ENCODE measurements around the gene SPATA16.
"Not testable (repeated sequence)": the region's sequence is repeated elsewhere in the genome, so short reads cannot be mapped to it uniquely, and the experiment has no call there.

Gene SPATA16

DNA sequence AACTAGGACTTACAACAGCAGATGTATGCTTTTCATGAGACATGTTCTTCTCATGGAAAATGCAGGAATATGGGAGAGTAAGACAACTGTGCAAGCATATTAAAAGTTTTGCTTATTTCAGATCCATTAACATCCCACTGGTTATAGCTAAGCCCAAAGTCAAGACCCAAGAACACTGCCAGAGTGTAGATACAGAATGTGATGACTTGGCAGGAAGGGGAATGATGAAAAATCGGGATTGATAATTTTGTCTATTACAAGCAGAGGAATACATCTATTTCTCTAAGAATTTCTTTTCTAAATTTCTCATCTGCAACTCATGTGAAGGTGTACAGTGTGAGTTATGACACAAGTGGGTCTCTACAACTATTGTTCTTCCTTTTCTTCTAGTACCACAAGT is 76.4 kb downstream of the SPATA16 start:
- no peak for DNase-seq (ENCODE audit: low spot score)

DNA sequence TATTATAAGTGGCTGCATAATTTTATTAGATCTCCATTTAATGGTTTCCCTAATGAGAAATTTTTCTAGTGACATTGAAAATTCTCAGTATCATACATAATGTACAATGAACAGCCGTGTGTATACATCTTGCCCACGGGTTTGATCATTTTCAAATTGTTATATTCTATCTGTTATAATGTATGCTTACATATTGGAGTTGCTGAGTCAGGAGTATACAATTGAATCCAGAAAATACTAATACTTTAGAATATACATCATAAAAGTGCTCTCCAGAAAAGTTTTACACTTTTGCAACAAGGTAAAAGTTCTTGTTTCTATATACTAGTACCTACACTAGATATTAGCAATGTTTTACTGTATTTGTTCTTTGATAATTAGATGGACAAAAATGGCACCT is 82.8 kb downstream of the SPATA16 start:
- no peak for DNase-seq (ENCODE audit: low spot score)

DNA sequence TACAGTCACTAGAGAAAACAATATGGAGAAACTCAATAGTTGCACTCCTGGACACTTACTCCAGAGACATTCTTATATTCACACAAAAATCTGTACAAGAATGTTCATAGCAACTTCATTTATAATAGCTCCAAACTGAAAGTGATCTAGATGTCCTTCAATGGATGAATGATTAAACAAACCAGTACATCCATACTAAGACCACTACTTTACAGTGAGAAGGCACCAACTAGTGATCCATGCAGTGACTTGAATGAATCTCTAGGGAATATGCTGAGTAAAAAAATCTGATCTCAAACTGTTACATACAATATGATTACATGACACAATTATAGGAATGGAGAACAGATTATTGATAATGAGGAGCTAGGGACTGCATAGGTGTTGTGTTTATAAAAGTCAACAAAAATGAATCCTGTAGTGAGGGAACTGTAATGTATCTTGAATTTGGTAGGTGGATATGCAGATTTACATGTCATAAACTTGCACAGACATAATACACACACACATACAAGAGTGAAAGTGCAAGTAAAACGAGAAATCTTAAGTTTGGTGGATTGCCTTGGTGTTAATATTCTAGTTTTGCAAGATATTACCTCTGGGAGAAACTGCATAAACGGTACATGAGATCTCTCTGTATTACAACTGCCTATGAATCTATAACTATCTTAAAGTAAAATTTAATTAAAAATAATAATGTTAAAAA is 85.7 kb downstream of the SPATA16 start:
- DNase-seq (ENCODE audit: low spot score): no peak

DNA sequence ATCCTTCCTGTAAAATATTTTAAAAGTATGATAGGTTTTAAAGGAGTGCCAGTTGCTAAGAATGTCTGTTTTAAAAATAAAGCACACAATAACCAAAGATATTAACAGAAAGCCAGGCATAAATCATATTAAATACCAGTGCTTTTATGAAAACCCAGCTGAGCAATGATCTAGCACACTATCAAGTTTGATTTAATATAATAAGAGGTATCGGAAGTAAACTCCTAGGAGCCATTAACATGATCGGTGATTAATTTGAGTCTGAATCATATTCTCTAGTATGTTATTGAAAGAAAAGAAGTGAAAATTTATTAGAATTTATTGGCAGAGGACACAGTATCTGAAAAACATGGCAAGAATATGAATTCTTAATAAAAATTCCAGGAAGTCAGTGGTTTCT is 91.7 kb downstream of the SPATA16 start:
- DNase-seq (ENCODE audit: low spot score): no peak

DNA sequence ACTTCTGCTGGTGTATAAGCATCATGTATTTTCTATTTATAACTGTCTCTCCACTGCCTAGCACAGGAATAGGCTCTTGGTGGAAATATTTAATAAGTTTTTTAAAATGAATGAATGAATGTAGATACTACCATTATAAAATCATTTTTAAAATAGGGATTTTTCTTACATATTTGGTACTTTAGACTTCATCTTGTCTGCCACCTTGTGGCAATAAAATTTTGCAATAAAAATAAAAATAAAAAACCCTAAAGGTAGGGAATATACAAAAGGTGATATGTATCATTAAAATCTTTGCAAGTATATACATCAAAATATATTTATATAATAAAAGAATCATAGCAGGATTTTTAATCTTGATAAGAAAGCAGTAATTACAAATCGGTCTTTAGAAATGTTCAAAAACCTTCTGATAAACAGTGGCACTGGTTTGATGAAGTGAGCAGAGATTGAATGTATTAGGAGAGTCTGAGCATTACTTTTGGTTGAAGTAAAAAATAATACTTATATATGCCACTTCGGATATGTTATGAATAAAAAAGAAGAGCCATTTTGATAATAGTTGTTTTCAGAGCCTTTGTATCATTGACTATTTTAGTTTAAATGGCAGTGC is 95.2 kb downstream of the SPATA16 start:
- DNase-seq (ENCODE audit: low spot score): no peak

DNA sequence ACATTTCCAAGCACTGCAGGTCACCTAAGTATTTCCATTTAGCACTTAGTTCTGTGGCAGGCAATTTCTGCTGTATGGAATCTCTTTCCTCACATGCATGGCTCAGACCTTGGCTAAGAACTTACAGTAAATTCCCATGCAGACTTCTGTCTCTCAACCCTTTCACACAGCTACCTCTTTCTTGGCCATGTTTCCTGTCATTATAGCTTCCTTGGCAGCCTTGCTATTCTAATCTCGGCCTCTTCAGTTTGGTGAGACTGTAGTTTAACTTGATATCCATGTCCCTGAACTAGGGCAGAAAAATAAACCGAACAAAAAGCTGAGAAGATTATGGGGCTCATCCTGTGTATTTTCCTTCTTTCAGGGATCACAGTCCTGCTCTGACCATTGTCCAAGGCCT is 96.0 kb downstream of the SPATA16 start:
- DNase-seq (ENCODE audit: low spot score): no peak

DNA sequence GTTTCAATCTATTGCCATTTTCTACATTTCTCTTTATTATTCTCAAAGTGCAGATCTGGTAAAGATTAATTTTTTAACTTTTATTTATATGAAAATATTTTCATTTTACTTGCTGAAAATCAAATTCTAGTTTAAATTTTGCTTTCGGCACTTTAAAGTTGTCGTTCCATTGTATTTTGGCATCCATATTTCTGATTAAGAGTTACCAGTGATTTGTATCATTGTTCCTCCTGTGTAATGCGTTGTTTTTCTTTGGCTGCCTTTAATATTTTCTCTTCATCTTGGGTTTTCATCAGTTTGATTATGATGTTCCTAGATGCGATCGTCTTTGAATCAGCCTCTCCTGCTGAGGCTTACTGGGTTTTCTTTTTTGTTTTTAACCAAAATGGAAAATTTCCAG is 97.3 kb downstream of the SPATA16 start:
- no peak for DNase-seq (ENCODE audit: low spot score)

DNA sequence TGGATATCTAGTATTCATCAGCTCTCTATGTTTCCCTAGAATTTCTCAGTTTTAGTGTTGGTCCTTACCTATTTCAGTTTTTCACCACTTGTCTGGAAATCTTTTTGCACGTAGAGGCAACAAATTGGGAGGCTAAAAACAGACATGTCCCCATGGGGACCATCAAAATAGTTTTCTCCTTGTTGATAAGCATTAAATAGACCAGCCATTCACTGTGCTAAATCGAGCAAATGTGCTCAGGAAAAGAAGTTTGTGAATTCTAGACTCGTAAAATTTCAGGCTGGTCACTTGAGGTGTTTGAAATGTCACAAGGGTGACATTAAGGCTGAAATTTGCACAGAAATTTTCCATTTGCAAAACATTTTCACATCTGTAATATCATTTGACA is 102.6 kb downstream of the SPATA16 start:
- DNase-seq (ENCODE audit: low spot score): no peak

DNA sequence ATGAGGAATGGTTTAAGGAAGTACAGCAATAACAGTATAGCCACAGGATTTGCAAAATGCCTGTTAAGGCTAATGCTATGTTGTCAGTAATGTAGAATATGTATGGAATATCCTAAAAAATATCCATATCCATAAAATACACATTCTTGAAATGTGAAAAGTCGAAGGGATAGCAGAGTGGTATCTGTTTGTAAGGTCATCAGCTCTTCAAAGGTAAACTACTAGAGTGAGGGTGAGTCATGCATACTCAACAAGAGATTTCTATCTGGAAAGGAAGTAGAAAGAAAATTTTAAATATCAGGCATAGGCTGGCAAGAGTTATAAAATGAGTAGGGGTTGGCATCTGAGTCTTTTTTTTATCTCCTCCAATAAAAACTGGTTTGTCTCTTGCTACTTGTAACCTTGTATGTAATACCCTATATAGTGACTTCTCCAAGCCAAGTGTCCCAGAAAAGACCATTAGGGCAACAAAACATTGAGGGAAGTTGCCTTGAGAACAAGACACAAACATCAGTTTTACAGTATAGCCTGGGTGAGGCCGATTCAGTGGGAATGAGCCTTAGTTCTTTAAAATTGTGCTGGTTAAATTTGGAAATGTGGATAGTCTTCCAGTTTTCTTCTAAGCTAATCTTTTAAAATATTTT is 103.1 kb downstream of the SPATA16 start:
- DNase-seq (ENCODE audit: low spot score): no peak

DNA sequence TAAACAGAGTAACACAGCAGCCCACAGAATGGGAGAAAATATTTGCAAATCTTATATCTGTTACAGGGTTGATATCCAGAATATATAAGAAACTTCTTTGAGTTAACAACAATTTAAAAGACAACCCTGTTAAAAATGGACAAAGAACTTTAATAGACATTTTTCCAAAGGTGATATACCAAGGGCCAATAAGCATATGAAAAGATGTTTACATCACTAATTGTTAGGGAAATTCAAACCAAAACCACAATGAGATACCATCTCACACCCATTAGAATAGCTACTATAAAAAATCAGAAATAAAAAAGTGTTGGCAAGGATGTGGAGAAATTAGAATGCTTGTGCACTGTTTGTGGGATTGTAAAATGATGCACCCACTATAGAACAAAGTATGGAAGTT is 110.8 kb downstream of the SPATA16 start:
- DNase-seq (ENCODE audit: low spot score): no peak

DNA sequence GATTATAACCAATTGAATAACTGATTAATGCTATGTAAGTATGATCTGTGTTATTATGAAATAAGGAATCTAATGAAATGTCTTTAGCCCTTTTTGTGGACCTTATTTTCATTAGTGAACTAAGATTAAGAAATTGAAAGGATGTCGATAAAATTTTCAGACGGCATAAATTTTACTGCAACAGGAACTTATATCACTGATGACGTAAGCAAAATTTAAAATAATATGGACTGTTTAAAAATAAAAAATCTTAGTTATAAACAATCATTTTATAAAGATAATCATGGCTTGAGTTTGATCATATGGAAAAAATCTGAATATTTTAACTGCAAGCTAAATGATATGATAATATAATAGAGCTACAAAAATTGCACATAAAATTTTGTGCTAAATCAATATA is 112.7 kb downstream of the SPATA16 start:
- no peak for DNase-seq (ENCODE audit: low spot score)

DNA sequence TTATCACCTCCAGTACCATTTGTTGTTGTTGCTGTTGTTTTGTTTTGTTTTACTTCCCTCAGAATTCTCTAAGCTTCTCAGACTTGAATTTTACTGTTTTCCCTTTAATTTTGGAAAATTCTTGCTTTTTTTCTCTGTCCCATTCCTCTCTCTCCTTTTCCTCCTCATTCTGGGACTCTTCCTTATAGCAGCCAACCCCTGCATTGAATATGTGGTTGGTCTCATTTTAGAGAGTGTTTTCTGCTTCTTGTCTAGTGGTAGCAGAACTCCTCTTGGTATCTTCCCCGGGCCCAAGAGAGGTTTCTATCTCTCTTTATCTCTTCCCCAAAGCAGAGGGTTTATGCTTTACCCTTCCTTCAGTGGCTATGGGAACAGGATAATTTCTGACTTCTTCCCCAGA is 113.6 kb downstream of the SPATA16 start:
- no peak for DNase-seq (ENCODE audit: low spot score)

DNA sequence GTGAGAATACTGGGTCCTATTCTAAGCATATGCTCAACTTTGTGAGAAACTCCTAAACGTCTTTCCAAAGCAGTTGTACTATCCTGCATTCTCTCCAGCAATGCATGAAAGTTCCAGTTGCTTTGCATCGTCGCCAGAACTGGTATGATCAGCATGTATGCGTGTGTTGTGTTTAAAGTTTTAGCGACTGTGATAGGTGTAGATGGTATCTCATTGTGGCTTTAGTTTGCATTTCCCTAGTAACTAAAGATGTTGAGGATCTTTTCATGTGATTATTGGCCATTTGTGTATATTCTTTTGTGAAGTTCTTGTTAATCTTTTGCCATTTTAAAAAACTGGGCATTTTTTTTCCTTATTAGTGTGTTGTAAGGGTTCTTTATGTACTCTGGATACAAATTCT is 115.1 kb downstream of the SPATA16 start:
- no peak for DNase-seq (ENCODE audit: low spot score)

DNA sequence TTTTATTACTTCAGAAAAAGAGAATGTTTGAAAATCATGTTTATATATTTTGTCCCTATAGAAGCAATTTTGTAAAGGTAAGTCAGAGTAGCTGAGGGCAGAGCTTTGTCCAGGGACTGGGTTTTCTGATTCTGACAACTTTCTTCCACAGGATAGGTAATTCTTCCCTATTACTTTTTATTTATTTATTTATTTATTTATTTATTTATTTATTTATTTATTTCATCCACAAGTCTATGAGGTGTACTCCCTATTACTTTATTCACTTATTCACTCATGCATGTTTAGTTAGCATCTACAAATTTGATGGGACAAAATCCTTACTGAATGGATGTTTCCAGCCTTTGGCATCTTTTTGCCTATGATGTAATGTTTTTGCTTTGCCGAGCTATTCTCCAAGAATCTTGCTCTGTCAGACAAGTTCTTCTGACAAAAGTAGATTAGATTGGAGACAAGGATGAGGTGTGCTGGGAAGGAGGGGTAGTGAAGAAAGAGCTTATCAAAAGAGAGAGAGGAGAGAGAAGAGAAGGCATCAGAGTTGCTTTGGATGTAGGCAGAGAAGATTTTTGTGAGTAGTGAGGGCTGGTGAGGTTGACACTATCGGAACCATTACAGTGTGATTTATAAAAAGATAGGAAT is 119.4 kb downstream of the SPATA16 start:
- no peak for DNase-seq (ENCODE audit: low spot score)

DNA sequence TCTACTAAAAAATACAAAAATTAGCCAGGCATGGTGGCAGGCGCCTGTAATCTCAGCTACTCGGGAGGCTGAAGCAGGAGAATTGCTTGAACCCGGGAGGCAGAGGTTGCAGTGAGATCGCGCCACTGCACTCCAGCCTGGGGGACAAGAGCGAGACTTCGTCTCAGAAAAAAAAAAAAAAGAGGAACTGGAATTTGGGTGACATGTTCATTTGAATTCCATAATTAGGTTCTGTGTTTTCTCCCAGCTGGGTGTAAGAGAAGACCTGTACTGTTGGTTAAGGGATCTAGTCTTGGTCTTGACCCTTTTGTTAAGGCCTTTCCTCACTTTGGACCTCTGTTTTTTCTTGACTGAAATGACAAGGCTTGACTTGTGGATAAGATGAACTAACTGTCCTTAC is 120.9 kb downstream of the SPATA16 start:
- not testable (repeated sequence) for DNase-seq (ENCODE audit: low spot score)

DNA sequence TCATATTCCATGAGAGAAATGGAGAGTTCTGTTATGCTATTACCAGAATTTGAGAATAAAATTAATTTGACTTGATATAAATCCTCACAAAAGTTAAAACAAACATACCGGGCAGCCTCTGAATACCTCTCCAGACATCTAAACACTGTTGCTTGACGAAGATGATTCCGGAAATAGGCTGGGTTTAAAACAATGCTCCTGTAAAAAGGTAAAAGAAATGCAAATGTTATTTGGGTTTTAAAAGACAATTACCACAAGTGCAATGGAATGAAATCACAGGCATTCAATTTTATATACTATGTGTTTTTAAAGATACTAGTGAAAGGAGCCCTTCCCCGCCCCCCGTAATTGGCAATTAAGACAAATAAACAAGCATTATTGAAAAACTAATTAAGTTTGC is 121.7 kb downstream of the SPATA16 start:
- no peak for DNase-seq (ENCODE audit: low spot score)

DNA sequence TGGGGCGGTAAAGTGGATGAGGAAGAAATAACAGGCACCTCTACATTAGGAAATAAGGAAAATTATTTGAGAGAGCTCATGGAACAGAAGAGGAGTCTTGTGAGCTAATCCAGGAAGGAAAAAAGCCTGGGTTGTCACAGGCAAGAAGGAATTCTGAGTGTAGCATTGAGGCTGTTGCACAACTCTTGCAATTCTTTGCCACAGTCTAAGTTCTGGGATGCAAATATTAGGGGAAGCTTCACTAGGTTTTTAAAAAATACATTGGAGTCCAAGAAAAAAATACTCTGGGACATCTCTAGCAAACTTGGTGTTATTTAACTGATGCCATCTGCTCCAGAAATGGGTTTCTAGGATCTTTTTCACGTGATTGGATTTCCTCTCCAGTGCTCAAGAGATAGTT is 122.3 kb downstream of the SPATA16 start:
- DNase-seq (ENCODE audit: low spot score): no peak

DNA sequence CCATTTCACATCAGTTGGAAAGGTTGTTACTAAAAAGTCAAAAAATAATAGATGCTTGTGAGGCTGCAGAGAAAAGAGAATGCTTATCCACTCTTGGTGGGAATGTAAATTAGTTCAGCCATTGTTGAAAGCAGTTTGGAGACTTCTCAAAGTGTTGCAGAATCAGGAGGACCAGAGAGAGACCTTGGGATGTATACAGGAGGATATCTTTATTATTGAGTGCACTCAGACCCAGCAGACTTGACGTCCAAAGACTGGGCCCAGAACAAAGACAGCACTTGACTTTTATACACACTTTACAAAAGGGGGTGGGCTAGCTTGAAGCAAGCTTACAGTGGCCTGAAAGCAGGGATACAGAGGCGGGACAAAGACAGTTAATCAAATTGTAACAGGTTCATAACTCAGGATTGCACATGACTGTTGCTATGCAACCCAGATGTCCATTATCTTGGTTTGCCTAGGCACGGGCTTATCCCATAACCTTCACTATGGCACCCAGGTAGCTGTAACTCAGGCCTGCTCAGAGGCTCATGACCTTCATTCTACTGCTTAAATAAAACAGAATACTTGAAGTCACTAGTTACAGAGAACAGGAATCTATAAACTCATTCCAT is 127.7 kb downstream of the SPATA16 start:
- no peak for DNase-seq (ENCODE audit: low spot score)

DNA sequence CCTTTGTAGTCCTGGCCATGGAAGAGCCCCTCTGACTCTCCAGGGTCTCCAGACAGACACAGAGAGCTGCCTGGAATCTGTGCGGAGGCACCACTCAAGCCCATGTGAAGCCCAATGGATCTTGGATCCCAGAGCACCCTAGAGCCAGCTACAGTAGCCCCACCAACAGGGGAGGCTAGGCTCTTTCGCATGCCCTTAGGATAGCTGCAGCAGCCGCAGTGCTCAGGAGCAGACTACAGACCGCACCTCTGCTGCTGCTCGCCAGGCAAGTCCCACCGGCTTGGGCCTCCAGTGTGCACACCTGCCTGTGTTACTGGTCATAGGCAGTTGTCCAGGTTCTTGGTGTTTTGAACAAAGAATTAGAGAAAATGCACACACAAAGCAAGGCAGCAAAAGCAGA is 131.6 kb downstream of the SPATA16 start:
- DNase-seq (ENCODE audit: low spot score): no peak

DNA sequence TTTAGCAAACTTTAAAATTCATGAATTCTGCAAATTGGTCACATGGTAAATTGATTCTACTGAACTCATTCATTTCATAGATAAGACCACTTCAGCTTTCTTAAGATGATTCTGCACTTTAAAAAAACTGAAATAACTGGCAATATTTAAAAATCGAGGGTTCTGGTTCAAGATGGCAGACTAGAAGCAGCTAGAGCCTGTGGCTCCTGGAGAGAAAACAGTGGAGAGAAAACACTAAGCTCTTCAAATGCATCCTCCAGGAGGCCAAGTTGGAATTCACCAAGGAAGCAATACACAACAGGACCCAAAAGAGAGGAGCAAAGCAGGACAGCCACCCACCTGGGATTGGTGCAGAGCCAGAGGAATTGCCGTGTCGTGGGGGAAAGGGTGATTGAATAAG is 132.1 kb downstream of the SPATA16 start:
- DNase-seq (ENCODE audit: low spot score): no peak

DNA sequence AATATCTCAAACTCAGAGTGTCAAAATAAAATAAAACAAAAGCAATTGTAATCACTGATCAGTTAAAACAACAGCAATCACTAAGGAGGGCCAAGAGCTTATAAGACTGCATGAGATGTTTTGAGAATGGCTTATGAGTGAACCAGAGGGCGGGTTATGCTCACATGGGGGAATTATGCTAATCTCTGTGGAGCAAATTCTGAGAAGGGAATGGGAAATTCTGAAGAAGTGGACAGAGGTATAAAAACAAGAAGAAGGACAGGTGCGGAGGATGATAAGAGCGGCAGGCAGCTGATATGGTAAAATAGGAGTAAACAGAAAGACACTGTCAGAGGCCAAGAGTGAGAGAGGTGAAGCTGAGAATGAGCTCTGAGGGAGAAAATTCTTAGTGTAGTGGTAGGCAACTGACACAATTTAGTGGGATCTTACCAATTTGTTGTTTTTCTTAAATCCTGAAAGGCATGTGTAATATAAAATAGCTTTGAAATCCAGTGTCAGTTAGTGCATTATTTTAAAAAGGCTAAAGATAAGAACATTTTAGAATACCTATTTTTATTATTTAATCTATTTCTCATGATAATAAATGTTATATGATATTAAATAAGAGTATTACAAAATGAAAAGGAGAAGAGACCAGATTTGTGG is 133.8 kb downstream of the SPATA16 start:
- DNase-seq (ENCODE audit: low spot score): peak; percentile 44

DNA sequence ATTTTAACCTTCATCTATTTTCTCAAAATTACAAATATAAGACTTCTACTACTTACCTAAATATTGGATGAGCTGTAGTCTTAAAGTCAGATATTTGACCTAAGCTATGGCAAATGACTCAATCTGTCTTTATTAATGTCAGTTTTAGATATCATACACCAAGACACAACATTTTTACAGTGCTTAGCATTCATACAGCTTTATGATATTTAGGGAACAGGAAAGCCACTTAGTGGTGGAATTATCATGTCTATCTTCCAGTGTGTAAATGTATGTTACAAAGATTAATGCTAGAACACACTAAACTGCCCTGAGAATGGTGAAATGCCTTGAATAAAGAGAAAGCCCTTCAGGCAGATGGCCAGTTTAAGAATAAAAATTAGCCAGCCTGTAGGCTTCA is 135.0 kb downstream of the SPATA16 start:
- no peak for DNase-seq (ENCODE audit: low spot score)

Measured in hematopoietic multipotent progenitor cell treated with erythropoietin and hydrocortisone succinate and interleukin-3 and kit ligand, for 15 days (in vitro differentiated cells).